Activated CD4-positive, CD25-positive, alpha-beta regulatory T cell treated with anti-CD3 and anti-CD28 coated beads, Interleukin-2, amount 50 U/mL, for 16 hours (primary cell): ENCODE results near the gene CTF1.

Source experiments
- DNase-seq: peaks from one replicate; pipeline ENCODE4 v3.0.0-alpha.2; 2020; ENCODE audit warnings: low read depth, low spot score

Gene CTF1

GRCh38 chr16:30907064-30907463, 10.7 kb downstream of the CTF1 start:
- no peak for DNase-seq

DNA sequence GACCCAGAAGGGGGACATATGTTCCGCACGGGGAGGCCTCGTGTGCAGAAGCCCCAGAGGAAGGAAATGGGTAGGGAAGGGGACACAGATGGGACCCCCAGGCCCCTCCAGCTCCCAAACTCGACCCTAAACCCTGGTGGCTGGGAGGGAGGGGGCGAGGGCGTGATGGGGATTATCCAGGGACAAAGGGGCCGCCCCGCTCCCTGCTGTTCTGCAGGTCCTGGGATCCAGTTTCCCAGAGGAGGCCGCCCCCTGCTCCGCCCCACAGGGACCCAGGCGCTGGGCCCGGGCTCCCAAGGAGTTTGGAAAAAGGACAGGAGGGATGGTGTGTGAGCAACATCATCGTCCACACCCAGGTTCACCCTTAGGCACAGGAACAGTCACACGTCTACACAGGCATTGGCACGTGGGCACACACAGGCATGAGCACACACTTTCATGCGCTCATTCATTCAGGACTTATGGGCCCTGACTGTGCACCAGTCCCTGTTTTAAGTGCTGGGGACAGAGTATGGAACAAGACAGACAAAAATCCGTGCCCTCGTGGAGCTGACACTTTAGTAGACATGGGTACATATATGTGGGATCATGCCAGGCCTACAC, 14.1 kb downstream of the CTF1 start:
- no peak for DNase-seq

GRCh38 chr16:30912794-30913412, 16.5 kb downstream of the CTF1 start:
- no peak for DNase-seq

- DNase-seq: no peak
Measured at GRCh38 chr16:30914830-30915229, 18.4 kb downstream of the CTF1 start.

- no peak for DNase-seq
Measured at GRCh38 chr16:30918614-30919013, 22.2 kb downstream of the CTF1 start.

DNA sequence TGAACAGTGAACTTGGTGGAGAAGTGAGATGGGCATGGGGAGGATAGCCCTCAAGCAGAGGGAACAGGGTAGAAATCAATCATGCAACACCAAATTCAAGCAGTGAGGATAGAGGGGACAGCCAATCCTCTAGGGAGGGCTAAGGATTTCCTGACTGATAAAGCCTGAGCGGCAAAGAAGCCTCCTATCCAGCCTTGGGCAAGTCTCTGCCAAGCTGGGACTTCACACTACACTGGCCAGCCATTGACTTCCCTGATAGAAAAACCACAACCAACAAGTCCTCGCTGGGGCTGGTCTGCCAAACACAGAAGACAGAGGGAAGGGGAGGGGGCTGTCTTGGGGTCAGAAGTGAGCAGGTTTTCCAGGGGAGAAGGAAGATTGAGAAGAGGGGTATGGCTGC, 24.5 kb downstream of the CTF1 start:
- no peak for DNase-seq

DNA sequence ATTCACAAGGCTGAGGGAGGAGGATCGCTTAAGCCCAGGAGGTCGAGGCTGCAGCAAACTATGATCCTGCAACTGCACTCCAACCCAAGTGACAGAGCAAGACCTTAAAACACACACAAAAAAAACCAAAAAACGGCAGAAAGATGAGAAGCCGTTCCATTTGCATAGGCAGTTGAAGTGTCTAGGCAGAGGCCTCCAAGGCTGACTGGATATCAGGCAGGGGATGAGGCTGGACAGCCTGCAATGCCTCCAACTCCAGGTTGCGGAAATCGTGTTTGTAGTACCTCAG, 25.0 kb downstream of the CTF1 start:
- DNase-seq: no peak

DNA sequence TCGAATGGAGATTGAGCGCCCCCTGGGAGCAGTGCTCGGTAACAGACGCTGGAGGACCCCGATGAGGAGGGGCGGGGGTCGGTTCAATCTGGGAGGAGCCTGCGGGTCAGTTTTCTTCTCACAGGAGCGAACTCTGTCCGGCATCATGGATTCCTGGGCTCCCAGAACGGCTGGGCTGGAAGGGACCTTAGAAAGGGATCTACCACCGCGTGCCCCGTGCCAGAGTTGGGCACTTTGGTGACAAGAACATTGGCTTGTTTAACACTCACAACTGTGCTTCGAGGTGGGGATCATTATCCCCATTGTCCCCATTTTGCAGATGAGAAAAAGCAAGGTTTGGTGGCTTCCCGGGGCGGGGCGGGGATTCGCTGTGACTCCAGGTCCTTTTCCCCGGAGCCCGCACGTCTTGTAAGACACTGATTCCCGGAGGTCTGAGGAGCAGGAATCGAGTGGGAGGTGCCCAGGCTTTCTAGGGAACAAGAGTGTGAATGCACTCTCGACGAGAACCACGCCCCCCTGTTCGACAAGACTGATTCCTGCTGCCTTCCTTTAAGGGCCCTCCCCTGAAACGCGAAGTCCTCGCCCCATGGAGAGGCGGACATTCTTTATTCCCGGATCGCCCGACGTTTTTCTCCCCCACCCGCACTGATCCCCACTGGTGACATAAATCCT, 25.5 kb downstream of the CTF1 start:
- peak; percentile 75 for DNase-seq

GRCh38 chr16:30922420-30922959, 26.1 kb downstream of the CTF1 start:
- peak; percentile 100 for DNase-seq

DNA sequence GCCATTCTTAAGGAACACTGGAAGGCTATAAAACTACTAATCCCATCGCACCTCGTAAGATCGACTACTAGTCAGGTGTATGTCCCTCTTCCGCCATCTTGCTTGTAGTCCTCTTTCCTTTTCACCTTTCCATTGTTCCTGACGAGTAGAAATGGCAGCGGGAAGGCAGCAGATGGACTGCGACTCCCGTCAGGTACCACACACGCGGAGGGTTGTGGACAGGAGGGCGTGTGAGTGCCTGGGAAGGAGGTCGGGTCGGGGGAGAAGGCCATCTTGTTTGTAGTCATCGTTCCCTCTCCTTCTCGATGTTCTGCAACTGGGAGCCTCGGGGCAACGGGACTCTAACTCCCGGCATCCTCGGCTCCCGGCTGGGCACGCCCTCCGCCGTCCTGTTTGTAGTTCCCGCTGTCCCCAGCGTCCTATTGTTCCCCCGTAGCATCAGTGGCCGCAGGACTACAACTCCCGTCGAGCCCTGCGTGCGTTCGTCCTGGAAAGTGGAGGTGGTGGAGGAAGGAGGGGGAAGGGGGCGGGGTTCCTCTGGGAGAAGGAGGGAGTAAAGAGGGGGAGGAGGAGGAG, 26.6 kb downstream of the CTF1 start:
- DNase-seq: peak; percentile 94

- no peak for DNase-seq
Measured at GRCh38 chr16:30923554-30924075, 27.2 kb downstream of the CTF1 start, which contains the start of gene FBXL19. FBXL19 (plus strand) TSS chr16:30923572; CDS start chr16:30925755, 2,183 bp downstream.

- DNase-seq: no peak
Measured at GRCh38 chr16:30924076-30924912, 27.9 kb downstream of the CTF1 start.

GRCh38 chr16:30924913-30925631, 28.7 kb downstream of the CTF1 start:
- no peak for DNase-seq

DNA sequence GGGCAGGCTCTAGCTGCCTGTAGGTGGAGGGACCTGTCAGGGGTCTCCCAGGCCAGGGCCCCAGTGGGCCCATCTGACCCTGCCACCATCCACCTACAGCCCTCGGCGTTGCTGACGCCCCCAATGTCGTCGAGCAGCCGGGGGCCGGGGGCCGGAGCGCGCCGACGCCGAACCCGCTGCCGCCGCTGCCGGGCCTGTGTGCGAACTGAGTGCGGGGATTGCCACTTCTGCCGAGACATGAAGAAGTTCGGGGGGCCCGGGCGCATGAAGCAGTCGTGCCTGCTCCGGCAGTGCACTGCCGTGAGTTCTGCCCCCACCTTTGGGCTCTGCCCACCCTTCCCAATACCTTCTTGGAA, 29.2 kb downstream of the CTF1 start:
- no peak for DNase-seq

DNA sequence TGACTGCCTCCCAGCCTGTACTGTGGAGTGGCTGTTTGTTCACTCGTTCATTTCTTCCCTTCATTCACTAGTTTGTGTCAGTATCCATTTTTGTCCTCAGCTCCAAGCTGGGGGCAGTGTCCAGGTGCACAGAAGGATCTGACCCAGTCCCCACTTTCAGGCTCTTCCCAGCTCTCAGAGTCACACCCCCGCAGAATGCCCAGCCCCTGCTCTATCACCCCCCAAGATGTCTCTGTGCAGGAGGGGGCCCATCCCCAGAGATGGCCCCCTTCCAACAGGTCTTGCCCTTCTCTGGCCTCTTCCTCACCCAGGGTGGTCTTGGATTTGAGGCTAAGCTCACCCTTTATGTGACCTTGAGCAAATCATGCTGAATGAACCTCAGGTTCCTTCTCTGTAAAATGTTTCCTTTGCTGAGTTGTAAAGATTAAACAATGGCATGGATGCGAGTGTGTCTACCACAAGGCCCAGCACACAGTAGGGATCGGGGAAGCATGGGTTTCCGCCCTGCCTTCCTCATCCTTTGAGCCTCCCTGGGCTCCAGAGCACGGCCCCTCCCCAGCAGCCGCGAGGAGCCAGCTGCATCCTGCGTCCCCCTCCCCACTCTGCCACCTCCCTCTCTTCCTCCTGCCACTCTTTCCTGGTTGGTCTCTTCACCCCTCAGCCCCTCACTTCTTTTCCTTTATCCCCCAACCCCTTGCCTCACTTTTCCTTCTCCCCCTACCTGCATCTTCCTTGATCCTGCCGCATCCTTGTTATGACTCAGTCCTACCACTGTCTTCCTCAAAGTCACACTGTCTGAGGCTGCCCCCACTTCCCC, 29.8 kb downstream of the CTF1 start:
- no peak for DNase-seq

DNA sequence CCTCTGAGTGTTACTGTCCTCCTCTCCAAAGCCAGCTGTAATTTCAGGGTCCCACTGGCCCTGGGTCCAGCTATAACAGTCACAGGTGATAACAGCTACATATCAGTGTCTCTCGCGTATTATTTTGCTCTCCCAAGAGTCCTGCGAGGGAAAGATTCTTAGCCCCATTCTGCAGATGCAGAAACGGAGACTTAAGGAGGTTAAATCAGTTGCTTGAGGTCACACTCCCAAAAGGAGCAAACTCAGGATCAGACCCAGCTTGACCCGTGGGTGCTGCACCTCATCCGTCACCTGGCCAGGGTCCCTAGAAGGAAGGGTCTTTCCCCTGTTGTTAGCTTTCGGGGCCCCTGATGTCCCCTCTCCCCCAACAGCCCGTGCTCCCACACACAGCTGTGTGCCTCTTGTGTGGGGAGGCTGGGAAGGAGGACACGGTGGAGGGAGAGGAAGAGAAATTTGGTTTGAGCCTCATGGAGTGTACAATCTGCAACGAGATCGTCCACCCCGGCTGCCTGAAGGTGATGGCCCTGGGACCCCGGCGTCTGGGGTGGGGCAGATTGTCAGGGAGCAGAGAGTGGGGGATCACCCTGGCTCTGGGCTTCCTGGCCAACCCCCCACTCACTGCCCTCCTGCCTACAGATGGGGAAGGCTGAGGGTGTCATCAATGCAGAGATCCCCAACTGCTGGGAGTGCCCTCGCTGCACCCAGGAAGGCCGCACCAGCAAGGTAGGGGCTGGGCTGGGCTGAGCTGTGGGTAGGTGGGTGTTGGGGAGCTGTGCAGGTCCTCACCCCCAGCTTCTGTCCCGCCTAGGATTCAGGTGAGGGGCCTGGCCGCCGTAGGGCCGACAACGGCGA, 30.7 kb downstream of the CTF1 start:
- no peak for DNase-seq

DNA sequence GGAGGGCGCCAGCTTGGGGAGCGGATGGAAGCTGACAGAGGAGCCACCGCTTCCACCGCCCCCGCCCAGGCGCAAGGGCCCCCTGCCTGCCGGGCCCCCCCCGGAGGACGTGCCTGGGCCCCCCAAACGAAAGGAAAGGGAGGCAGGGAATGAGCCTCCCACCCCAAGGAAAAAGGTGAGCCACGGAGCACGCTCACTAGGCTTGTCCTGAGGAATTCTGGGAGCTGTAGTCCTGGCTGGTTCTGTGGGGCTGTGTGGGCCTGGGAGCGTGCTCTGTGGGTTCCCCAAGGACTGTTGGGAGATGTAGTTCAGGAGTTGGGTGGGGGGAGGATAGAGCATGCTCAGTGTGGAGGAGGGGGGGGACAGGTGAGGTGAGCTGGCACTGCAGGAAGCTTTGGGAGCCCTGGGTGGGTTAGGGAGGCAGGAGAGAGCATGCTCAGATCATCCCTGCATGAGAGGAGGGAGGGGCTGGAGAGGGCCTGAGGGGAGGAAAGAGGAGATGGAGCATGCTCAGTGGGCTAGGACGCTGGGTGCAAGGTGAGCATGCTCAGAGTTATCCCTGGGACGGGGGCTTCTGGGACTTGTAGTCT, 31.5 kb downstream of the CTF1 start:
- DNase-seq: no peak

DNA sequence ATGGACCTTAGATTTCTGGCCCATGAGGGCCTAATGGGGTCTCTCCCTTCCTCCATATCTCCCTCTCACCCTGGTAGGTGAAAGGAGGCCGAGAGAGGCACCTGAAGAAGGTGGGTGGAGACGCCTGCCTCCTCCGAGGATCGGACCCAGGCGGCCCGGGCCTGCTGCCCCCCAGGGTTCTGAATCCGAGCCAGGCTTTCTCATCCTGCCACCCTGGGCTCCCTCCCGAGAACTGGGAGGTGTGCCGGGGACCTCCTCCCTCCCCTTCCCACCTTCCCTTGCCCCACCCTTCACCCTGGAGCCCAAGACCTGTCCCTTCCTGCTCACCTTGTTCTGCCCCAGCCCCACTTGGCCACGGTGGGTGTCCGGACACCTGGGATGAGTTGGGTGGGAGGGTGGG, 32.0 kb downstream of the CTF1 start:
- no peak for DNase-seq

DNA sequence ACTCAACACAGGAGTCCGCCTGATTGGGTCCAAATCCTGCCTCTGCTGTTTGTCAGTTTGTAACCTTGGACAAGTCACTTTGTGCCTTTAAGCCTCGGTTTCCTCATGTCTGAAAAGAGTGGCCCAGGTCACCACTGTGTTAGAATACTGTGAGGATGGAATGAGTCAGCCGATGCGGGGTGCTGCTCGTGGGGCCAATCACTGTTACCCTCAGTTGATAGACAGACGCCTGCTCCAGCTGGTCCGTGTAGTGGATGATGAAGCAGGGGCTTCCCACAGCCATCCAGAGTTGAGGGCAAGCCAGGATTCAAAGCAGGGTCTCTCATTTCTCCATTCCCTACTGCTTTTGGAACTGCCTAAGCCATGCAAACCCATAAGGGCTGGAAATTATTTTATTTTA, 32.8 kb downstream of the CTF1 start:
- no peak for DNase-seq
